Fibroblast of lung (primary cell): ENCODE data around the gene ACSL3. TPM values are rescaled to one million over a fixed set of nuclear protein-coding genes. Genes with fewer than 3 reads are reported as not detected.

Source experiments
- DNase-seq, 2 donors: peaks; one replicate each; pipeline versions ENCODE4 v3.0.0 to v3.0.0-alpha.2; 2010; ENCODE audit warnings: low read depth in 2 of 2
- H2AFZ ChIP-seq: 2 replicates; pipeline ENCODE4 v1.5.1; 2012; ENCODE audit warnings: low read length, control low read depth, inconsistent platforms
- H3K27ac ChIP-seq: 2 replicates; pipeline ENCODE4 v1.5.1; 2011; ENCODE audit warnings: low read length, control low read depth; ENCODE audit not compliant: insufficient read depth
- H3K27me3 ChIP-seq: 2 replicates; pipeline ENCODE4 v1.5.1; 2011; ENCODE audit warnings: mild to moderate bottlenecking, low read length; ENCODE audit not compliant: control insufficient read depth, insufficient read depth
- H3K36me3 ChIP-seq: 2 replicates; pipeline ENCODE4 v1.5.1; 2011; ENCODE audit warnings: low read length; ENCODE audit not compliant: control insufficient read depth, insufficient read depth
- H3K4me1 ChIP-seq: 2 replicates; pipeline ENCODE4 v1.5.1; 2011; ENCODE audit warnings: low read length; ENCODE audit not compliant: control insufficient read depth, insufficient read depth; ENCODE audit errors: extremely low read depth
- H3K4me2 ChIP-seq: 2 replicates; pipeline ENCODE4 v1.5.1; 2011; ENCODE audit warnings: low read length, control low read depth; ENCODE audit not compliant: insufficient read depth; ENCODE audit errors: extremely low read depth
- H3K4me3 ChIP-seq, 4 experiments: fragments of 200-600 bp in 1 of 4; sonication (generic) in 1 of 4; replicated peaks in 1 of 4; 2 replicates each; pipeline ENCODE4 v1.5.1; 2011 to 2016; ENCODE audit warnings: low read length in 4 of 4, low read depth in 3 of 4, mild to moderate bottlenecking in 3 of 4, control low read depth in 2 of 4, inconsistent platforms in 1 of 4, mixed read lengths in 1 of 4; ENCODE audit not compliant: insufficient read depth in 1 of 4; ENCODE audit errors: control extremely low read depth in 1 of 4
- H3K79me2 ChIP-seq: 2 replicates; pipeline ENCODE4 v1.5.1; 2012; ENCODE audit warnings: mild to moderate bottlenecking, low read length, inconsistent platforms; ENCODE audit not compliant: control insufficient read depth, insufficient read depth
- H3K9ac ChIP-seq: 2 replicates; pipeline ENCODE4 v1.5.1; 2011; ENCODE audit warnings: mild to moderate bottlenecking, low read length, control low read depth; ENCODE audit not compliant: insufficient read depth
- H3K9me3 ChIP-seq: 2 replicates; pipeline ENCODE4 v1.5.1; 2012; ENCODE audit warnings: low read depth, low read length; ENCODE audit not compliant: control insufficient read depth, insufficient read depth
- H4K20me1 ChIP-seq: 2 replicates; pipeline ENCODE4 v1.5.1; 2011; ENCODE audit warnings: low read length; ENCODE audit not compliant: control insufficient read depth, insufficient read depth; ENCODE audit errors: extremely low read depth
- CTCF ChIP-seq, 2 donors: IDR thresholded peaks in 1 of 2; conservative IDR thresholded peaks in 1 of 2; 1 replicate in 1 of 2; 2 replicates in 1 of 2; pipeline ENCODE4 v1.5.1; 2011 to 2012; ENCODE audit warnings: low read length in 2 of 2, control low read depth in 1 of 2, inconsistent platforms in 1 of 2, low read depth in 1 of 2, mild to moderate bottlenecking in 1 of 2
- EZH2 ChIP-seq: IDR thresholded peaks from 2 replicates; pipeline ENCODE4 v1.5.1; 2012; ENCODE audit warnings: low read length, control low read depth, mild to moderate bottlenecking; ENCODE audit errors: missing control alignments
- polyA plus RNA-seq, 2 donors: library from polyadenylated mRNA; depleted of rRNA in 1 of 2; stranded (reverse) in 1 of 2; unstranded in 1 of 2; fragments of >200 nt; gene quantifications; 2 replicates each; pipeline ENCODE4 v1.2.1, GENCODE V29; 2011 to 2012; ENCODE audit warnings: missing spikeins in 1 of 2
- total RNA-seq: library from RNA; depleted of rRNA; stranded (reverse); fragments of >200 nt; gene quantifications from 2 replicates; pipeline ENCODE4 v1.2.1, GENCODE V29; 2014

ACSL3 gene
- total and polyA plus RNA-seq, 2 donors (not counting 1 experiment from before 2014, with no cell fraction given) = 147 to 377 TPM

- DNase-seq = peak in 1 of 2 donors; percentile 55
- Histone ChIP-seq H3K4me3 (no peak overlapping the region), H3K9ac (no peak overlapping the region), H3K4me1 (peaks cover 2% of the 10 kb centered on the region), H2AFZ (no peak overlapping the region), H3K9me3 (no peaks in the 10 kb centered on the region), H3K79me2 (peaks cover 3% of the 10 kb centered on the region), H3K36me3 (no peaks in the 10 kb centered on the region), H3K27me3 (no peaks in the 10 kb centered on the region), H4K20me1 (no peaks in the 10 kb centered on the region), H3K27ac (no peak overlapping the region), H3K4me2 (peak overlapping the region; percentile 44)
- TF ChIP-seq EZH2 (no peak), CTCF (conservative IDR thresholded peaks at IDR 0.05 in 1 of 2, IDR thresholded peaks at IDR 0.05 in 1 of 2; ENCODE audit: low read depth in 1 of 2, low read length in 2 of 2) (no peak)
Measured at GRCh38 chr2:222944552-222944951, 83.7 kb downstream of the ACSL3 start.

- no peaks in the 10 kb centered on the region for H4K20me1 ChIP-seq
- TF ChIP-seq CTCF (conservative IDR thresholded peaks at IDR 0.05 in 1 of 2, IDR thresholded peaks at IDR 0.05 in 1 of 2; ENCODE audit: low read depth in 1 of 2, low read length in 2 of 2) = no peak
- H3K4me1 ChIP-seq = peaks cover 5% of the 10 kb centered on the region
- H3K9ac ChIP-seq = no peak overlapping the region
- H3K4me3 ChIP-seq = no peak overlapping the region
- H3K9me3 ChIP-seq = no peaks in the 10 kb centered on the region
- no peak for DNase-seq
- no peaks in the 10 kb centered on the region for H3K36me3 ChIP-seq
- no peak overlapping the region for H3K4me2 ChIP-seq
- H3K27me3 ChIP-seq = no peaks in the 10 kb centered on the region
- no peak overlapping the region for H2AFZ ChIP-seq
- H3K79me2 ChIP-seq = no peaks in the 10 kb centered on the region
- H3K27ac ChIP-seq = no peak overlapping the region
Measured at GRCh38 chr2:222944971-222945740, 84.3 kb downstream of the ACSL3 start.

- Histone ChIP-seq H3K4me1 (peaks cover 5% of the 10 kb centered on the region), H3K4me2 (no peak overlapping the region), H4K20me1 (no peaks in the 10 kb centered on the region), H3K9ac (no peak overlapping the region), H3K27ac (no peak overlapping the region), H3K9me3 (no peaks in the 10 kb centered on the region), H3K79me2 (no peaks in the 10 kb centered on the region), H2AFZ (no peak overlapping the region), H3K27me3 (no peaks in the 10 kb centered on the region), H3K4me3 (no peak overlapping the region), H3K36me3 (no peaks in the 10 kb centered on the region)
- TF ChIP-seq EZH2 (no peak), CTCF (conservative IDR thresholded peaks at IDR 0.05 in 1 of 2, IDR thresholded peaks at IDR 0.05 in 1 of 2; ENCODE audit: low read depth in 1 of 2, low read length in 2 of 2) (no peak)
- DNase-seq = peak in 1 of 2 donors; percentile 33
Measured at GRCh38 chr2:222945887-222946286, 85.1 kb downstream of the ACSL3 start.
